ENCODE measurements around the gene GPR37L1.

Gene GPR37L1

DNA sequence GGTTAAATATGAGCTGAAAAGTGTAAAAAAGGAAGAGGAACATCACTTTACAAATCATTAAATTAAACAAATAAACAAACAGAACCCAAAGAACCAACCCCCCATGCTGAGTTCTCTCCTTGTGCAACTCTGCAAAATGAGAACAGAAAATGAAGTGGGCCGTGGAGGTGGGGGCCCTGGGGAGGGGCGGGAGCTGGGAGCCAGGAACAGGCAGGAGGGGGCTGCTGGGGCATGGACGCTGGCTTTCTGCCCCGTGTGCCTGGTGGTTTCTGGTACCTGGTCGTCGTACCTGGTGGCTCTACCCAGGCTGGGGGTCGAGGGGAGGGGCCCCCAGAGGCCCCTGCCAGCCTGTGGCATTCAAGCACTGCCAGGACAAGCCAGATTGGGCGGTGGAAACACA, 10.8 kb downstream of the GPR37L1 start:
- Histone ChIP-seq H3K27ac (no peak overlapping the region), H3K27me3 (ENCODE audit: insufficient read depth, low read depth) (no peaks in the 10 kb centered on the region; the same call in 1 of the 2 replicates), H4K20me1 (ENCODE audit: insufficient read depth) (no peaks in the 10 kb centered on the region), H2AFZ (ENCODE audit: low read depth) (no peak overlapping the region), H3K4me2 (no peak overlapping the region), H3K9ac (no peak overlapping the region), H3K4me3 (IDR thresholded peaks at IDR 0.05; ENCODE audit: insufficient read depth, low read depth, low read length) (no peak overlapping the region), H3K36me3 (ENCODE audit: insufficient read depth) (no peaks in the 10 kb centered on the region), H3K4me1 (ENCODE audit: low read depth, poor library complexity, severe bottlenecking) (no peaks in the 10 kb centered on the region), H3K79me2 (ENCODE audit: insufficient read depth, low read depth) (peaks cover 5% of the 10 kb centered on the region; the same call in 1 of the 2 replicates)
- TF ChIP-seq, protein P1, sequence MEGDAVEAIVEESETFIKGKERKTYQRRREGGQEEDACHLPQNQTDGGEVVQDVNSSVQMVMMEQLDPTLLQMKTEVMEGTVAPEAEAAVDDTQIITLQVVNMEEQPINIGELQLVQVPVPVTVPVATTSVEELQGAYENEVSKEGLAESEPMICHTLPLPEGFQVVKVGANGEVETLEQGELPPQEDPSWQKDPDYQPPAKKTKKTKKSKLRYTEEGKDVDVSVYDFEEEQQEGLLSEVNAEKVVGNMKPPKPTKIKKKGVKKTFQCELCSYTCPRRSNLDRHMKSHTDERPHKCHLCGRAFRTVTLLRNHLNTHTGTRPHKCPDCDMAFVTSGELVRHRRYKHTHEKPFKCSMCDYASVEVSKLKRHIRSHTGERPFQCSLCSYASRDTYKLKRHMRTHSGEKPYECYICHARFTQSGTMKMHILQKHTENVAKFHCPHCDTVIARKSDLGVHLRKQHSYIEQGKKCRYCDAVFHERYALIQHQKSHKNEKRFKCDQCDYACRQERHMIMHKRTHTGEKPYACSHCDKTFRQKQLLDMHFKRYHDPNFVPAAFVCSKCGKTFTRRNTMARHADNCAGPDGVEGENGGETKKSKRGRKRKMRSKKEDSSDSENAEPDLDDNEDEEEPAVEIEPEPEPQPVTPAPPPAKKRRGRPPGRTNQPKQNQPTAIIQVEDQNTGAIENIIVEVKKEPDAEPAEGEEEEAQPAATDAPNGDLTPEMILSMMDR (conservative IDR thresholded peaks at IDR 0.05; ENCODE audit: low read depth, low read length), result no peak

DNA sequence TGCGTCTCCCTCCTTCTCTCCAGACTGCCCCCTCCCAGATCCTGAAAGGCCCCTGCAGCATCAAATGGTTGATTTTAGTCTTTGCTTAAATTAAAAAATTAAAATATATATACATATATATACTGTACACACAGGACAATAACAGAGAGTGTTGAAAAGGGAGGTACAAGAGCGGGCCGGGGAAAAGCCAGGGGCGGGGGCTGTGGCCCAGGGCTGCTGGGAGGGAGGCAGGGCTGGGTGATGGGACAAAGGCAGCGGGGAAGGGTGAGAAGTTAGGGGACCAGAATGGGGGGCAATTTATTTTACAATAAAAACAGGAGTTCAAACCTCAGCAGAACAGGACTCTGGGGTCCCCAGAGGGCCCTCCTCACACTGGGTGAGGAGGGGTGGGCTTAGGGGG, 11.3 kb downstream of the GPR37L1 start:
- Histone ChIP-seq H3K79me2 (ENCODE audit: insufficient read depth, low read depth) (peaks cover 9% of the 10 kb centered on the region; the same call in 1 of the 2 replicates), H3K9ac (no peak overlapping the region), H3K27ac (no peak overlapping the region), H2AFZ (ENCODE audit: low read depth) (no peak overlapping the region), H3K4me3 (IDR thresholded peaks at IDR 0.05; ENCODE audit: insufficient read depth, low read depth, low read length) (no peak overlapping the region), H3K36me3 (ENCODE audit: insufficient read depth) (no peaks in the 10 kb centered on the region), H4K20me1 (ENCODE audit: insufficient read depth) (no peaks in the 10 kb centered on the region), H3K27me3 (ENCODE audit: insufficient read depth, low read depth) (no peaks in the 10 kb centered on the region; the same call in 1 of the 2 replicates), H3K4me2 (no peak overlapping the region), H3K4me1 (ENCODE audit: low read depth, poor library complexity, severe bottlenecking) (no peaks in the 10 kb centered on the region)
- TF ChIP-seq, protein P1 (conservative IDR thresholded peaks at IDR 0.05; ENCODE audit: low read depth, low read length), result no peak

DNA sequence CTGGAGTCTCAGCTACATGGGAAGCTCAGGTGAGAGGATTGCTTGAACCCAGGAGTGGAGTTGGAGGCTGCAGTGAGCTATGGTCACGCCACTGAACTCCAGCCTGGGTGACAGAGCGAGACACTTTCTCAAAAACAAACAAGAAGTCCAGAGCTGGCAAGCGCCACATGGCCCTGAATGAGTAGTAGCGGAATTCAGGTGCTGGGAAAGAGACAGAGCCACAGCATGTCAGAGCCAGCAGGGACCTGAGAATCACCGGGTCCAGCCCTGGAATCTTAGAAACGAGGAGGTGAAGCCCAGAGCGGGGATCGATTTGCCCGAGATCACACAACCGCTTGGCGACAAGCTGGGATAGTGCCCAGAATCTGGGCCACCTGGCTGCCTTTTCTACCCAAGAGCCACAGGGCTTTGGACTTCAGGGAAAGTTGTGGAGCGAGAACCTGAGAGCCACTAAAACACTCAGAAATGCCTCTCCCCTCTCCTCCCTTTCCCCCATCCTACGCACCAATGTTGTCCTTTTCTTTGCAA, 12.0 kb downstream of the GPR37L1 start:
- TF ChIP-seq, protein P1 (conservative IDR thresholded peaks at IDR 0.05; ENCODE audit: low read depth, low read length), result no peak
- Histone ChIP-seq H3K27ac (no peak overlapping the region), H3K27me3 (ENCODE audit: insufficient read depth, low read depth) (no peaks in the 10 kb centered on the region), H3K9ac (no peak overlapping the region), H3K4me3 (IDR thresholded peaks at IDR 0.05; ENCODE audit: insufficient read depth, low read depth, low read length) (no peak overlapping the region), H3K79me2 (ENCODE audit: insufficient read depth, low read depth) (peaks cover 11% of the 10 kb centered on the region; the same call in 1 of the 2 replicates), H2AFZ (ENCODE audit: low read depth) (no peak overlapping the region), H3K4me2 (no peak overlapping the region), H4K20me1 (ENCODE audit: insufficient read depth) (no peaks in the 10 kb centered on the region), H3K4me1 (ENCODE audit: low read depth, poor library complexity, severe bottlenecking) (no peaks in the 10 kb centered on the region), H3K36me3 (ENCODE audit: insufficient read depth) (no peaks in the 10 kb centered on the region)

DNA sequence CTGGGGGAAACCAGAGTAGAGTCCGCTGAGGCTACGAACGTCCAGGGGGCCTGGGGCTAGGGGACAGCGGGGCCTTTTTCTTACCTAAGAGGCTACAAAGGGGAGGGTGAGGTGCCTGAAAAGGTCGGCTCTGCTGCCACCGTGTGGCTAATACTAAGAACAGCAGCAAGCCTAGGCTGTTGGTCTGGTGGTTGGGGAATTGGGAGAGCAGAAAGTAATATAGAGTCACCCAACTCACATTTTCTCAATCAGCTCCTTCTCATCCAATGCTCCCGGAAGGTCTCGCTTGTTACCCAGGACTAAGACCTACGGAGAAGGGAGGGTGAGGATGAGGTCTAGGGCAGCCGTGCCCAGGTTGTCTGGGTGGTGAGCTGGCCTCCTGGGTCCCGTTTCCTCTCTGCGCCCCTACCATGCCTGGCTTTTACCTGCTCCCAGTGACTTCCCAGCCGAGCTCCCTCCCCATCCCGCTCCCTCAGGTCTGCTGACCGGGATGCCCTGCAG, 12.6 kb downstream of the GPR37L1 start:
- no peak overlapping the region for H2AFZ ChIP-seq (ENCODE audit: low read depth)
- no peak overlapping the region for H3K4me2 ChIP-seq
- no peak overlapping the region for H3K9ac ChIP-seq
- no peak overlapping the region for H3K27ac ChIP-seq
- H3K4me3 ChIP-seq (IDR thresholded peaks at IDR 0.05; ENCODE audit: insufficient read depth, low read depth, low read length), result no peak overlapping the region
- H4K20me1 ChIP-seq (ENCODE audit: insufficient read depth), result no peaks in the 10 kb centered on the region
- no peaks in the 10 kb centered on the region for H3K36me3 ChIP-seq (ENCODE audit: insufficient read depth)
- TF ChIP-seq, protein P1 (conservative IDR thresholded peaks at IDR 0.05; ENCODE audit: low read depth, low read length), result peak; percentile 93
- no peaks in the 10 kb centered on the region for H3K4me1 ChIP-seq (ENCODE audit: low read depth, poor library complexity, severe bottlenecking)
- no peaks in the 10 kb centered on the region for H3K27me3 ChIP-seq (ENCODE audit: insufficient read depth, low read depth)
- H3K79me2 ChIP-seq (ENCODE audit: insufficient read depth, low read depth), result peaks cover 13% of the 10 kb centered on the region; the same call in 1 of the 2 replicates

Data from KMS-11 (cell line).